ENCODE results near the gene CA5B. TPM values are rescaled to one million over a fixed set of nuclear protein-coding genes. Genes with fewer than 3 reads are reported as not detected.
A peak's percentile ranks its signal among the peaks of the same experiment; 100 is the strongest.
"Not testable (repeated sequence)": the region's sequence is repeated elsewhere in the genome, so short reads cannot be mapped to it uniquely, and the experiment has no call there.

Gene CA5B
- total and polyA plus RNA-seq, 4 donors = 3.0 to 46.4 (median 19.7) TPM

GRCh38 chrX:15758140-15758539, 20.1 kb downstream of the CA5B start:
- H3K27me3 ChIP-seq (ENCODE audit: control insufficient read depth in 1 of 2, insufficient read depth in 2 of 2, low read length in 1 of 2) = no peaks in the 10 kb centered on the region
- no peak overlapping the region for H3K4me3 ChIP-seq (ENCODE audit: low read length in 2 of 2)
- no peaks in the 10 kb centered on the region for H3K36me3 ChIP-seq (ENCODE audit: control insufficient read depth in 1 of 2, insufficient read depth in 2 of 2, low read length in 1 of 2)
- ATAC-seq (ENCODE audit: low FRiP score) (no peak), DNase-seq (no peak)
- intact Hi-C loops (cut with DNase I) = no loop called here
- H3K27ac ChIP-seq (ENCODE audit: low read depth in 1 of 2, low read length in 2 of 2) = no peak overlapping the region
- no peaks in the 10 kb centered on the region for H3K9me3 ChIP-seq (ENCODE audit: control insufficient read depth, low read length)
- 57 to 78% methylated on average over 4 of the region's 4 CpGs for WGBS, 2 donors
- no peaks in the 10 kb centered on the region for H3K4me1 ChIP-seq (ENCODE audit: control insufficient read depth in 1 of 2, insufficient read depth in 2 of 2, low read length in 2 of 2)

- H3K9me3 ChIP-seq (ENCODE audit: control insufficient read depth, low read length); H3K27me3 ChIP-seq (ENCODE audit: control insufficient read depth in 1 of 2, insufficient read depth in 2 of 2, low read length in 1 of 2); DNase-seq; ATAC-seq (ENCODE audit: low FRiP score); H3K36me3 ChIP-seq (ENCODE audit: control insufficient read depth in 1 of 2, insufficient read depth in 2 of 2, low read length in 1 of 2); H3K27ac ChIP-seq (ENCODE audit: low read depth in 1 of 2, low read length in 2 of 2); intact Hi-C loops (cut with DNase I); H3K4me1 ChIP-seq (ENCODE audit: control insufficient read depth in 1 of 2, insufficient read depth in 2 of 2, low read length in 2 of 2); H3K4me3 ChIP-seq (ENCODE audit: low read length in 2 of 2): not testable (repeated sequence)
- WGBS, 2 donors = 88 to 94% methylated on average over 6 of the region's 6 CpGs
Observed at GRCh38 chrX:15759886-15760285, 21.8 kb downstream of the CA5B start.

GRCh38 chrX:15761564-15762191, 23.6 kb downstream of the CA5B start:
- H3K27ac ChIP-seq (ENCODE audit: low read depth in 1 of 2, low read length in 2 of 2) = no peak overlapping the region
- intact Hi-C loops (cut with DNase I) = no loop called here
- H3K4me1 ChIP-seq (ENCODE audit: control insufficient read depth in 1 of 2, insufficient read depth in 2 of 2, low read length in 2 of 2) = no peaks in the 10 kb centered on the region
- H3K27me3 ChIP-seq (ENCODE audit: control insufficient read depth in 1 of 2, insufficient read depth in 2 of 2, low read length in 1 of 2) = no peaks in the 10 kb centered on the region
- no peak for DNase-seq
- H3K36me3 ChIP-seq (ENCODE audit: control insufficient read depth in 1 of 2, insufficient read depth in 2 of 2, low read length in 1 of 2) = no peaks in the 10 kb centered on the region
- WGBS, 2 donors = 82 to 86% methylated on average over 8 of the region's 8 CpGs
- ATAC-seq (ENCODE audit: low FRiP score) = no peak
- no peaks in the 10 kb centered on the region for H3K9me3 ChIP-seq (ENCODE audit: control insufficient read depth, low read length)
- H3K4me3 ChIP-seq (ENCODE audit: low read length in 2 of 2) = no peak overlapping the region

- intact Hi-C loops (cut with DNase I) = no loop called here
- Histone ChIP-seq H3K27ac (ENCODE audit: low read depth in 1 of 2, low read length in 2 of 2) (no peak overlapping the region), H3K36me3 (ENCODE audit: control insufficient read depth in 1 of 2, insufficient read depth in 2 of 2, low read length in 1 of 2) (no peaks in the 10 kb centered on the region), H3K27me3 (ENCODE audit: control insufficient read depth in 1 of 2, insufficient read depth in 2 of 2, low read length in 1 of 2) (no peaks in the 10 kb centered on the region), H3K9me3 (ENCODE audit: control insufficient read depth, low read length) (no peaks in the 10 kb centered on the region), H3K4me1 (ENCODE audit: control insufficient read depth in 1 of 2, insufficient read depth in 2 of 2, low read length in 2 of 2) (no peaks in the 10 kb centered on the region), H3K4me3 (ENCODE audit: low read length in 2 of 2) (no peak overlapping the region)
- DNase-seq (no peak), ATAC-seq (ENCODE audit: low FRiP score) (no peak)
- 62 to 80% methylated on average over 4 of the region's 4 CpGs for WGBS, 2 donors
Observed at GRCh38 chrX:15769300-15769954, 31.4 kb downstream of the CA5B start.

GRCh38 chrX:15781961-15782699, 44.1 kb downstream of the CA5B start:
- Histone ChIP-seq H3K4me3 (ENCODE audit: low read length in 2 of 2) (no peak overlapping the region), H3K27me3 (ENCODE audit: control insufficient read depth in 1 of 2, insufficient read depth in 2 of 2, low read length in 1 of 2) (no peaks in the 10 kb centered on the region), H3K4me1 (ENCODE audit: control insufficient read depth in 1 of 2, insufficient read depth in 2 of 2, low read length in 2 of 2) (no peaks in the 10 kb centered on the region), H3K27ac (ENCODE audit: low read depth in 1 of 2, low read length in 2 of 2) (no peak overlapping the region), H3K9me3 (ENCODE audit: control insufficient read depth, low read length) (no peaks in the 10 kb centered on the region), H3K36me3 (ENCODE audit: control insufficient read depth in 1 of 2, insufficient read depth in 2 of 2, low read length in 1 of 2) (peaks cover 0 to 2% of the 10 kb centered on the region in 2 donors)
- ATAC-seq (ENCODE audit: low FRiP score) (no peak), DNase-seq (no peak)
- 77 to 85% methylated on average over 13 of the region's 13 CpGs for WGBS, 2 donors
- intact Hi-C loops (cut with DNase I) = no loop called here

- no peak for DNase-seq
- Histone ChIP-seq H3K4me3 (ENCODE audit: low read length in 2 of 2) (no peak overlapping the region), H3K36me3 (ENCODE audit: control insufficient read depth in 1 of 2, insufficient read depth in 2 of 2, low read length in 1 of 2) (peaks cover 0 to 2% of the 10 kb centered on the region in 2 donors), H3K9me3 (ENCODE audit: control insufficient read depth, low read length) (no peaks in the 10 kb centered on the region), H3K4me1 (ENCODE audit: control insufficient read depth in 1 of 2, insufficient read depth in 2 of 2, low read length in 2 of 2) (no peaks in the 10 kb centered on the region), H3K27me3 (ENCODE audit: control insufficient read depth in 1 of 2, insufficient read depth in 2 of 2, low read length in 1 of 2) (no peaks in the 10 kb centered on the region), H3K27ac (ENCODE audit: low read depth in 1 of 2, low read length in 2 of 2) (no peak overlapping the region)
- 90 to 95% methylated on average over 3 of the region's 3 CpGs for WGBS, 2 donors
- intact Hi-C loops (cut with DNase I) = no loop called here
- ATAC-seq (ENCODE audit: low FRiP score) = no peak
Observed at GRCh38 chrX:15785176-15785750, 47.2 kb downstream of the CA5B start.

GRCh38 chrX:15786915-15787314, 48.8 kb downstream of the CA5B start:
- Histone ChIP-seq H3K36me3 (ENCODE audit: control insufficient read depth in 1 of 2, insufficient read depth in 2 of 2, low read length in 1 of 2) (peaks cover 0 to 2% of the 10 kb centered on the region in 2 donors), H3K4me1 (ENCODE audit: control insufficient read depth in 1 of 2, insufficient read depth in 2 of 2, low read length in 2 of 2) (no peaks in the 10 kb centered on the region)

GRCh38 chrX:15789979-15790768, 52.1 kb downstream of the CA5B start, which contains the start of gene ZRSR2:
Gene ZRSR2, plus strand, starts transcription at chrX:15790484. Its CDS starts 12 bp downstream, at chrX:15790496.
- Histone ChIP-seq H3K9me3 (ENCODE audit: control insufficient read depth, low read length) (no peaks in the 10 kb centered on the region), H3K4me1 (ENCODE audit: control insufficient read depth in 1 of 2, insufficient read depth in 2 of 2, low read length in 2 of 2) (no peaks in the 10 kb centered on the region), H3K36me3 (ENCODE audit: control insufficient read depth in 1 of 2, insufficient read depth in 2 of 2, low read length in 1 of 2) (no peaks in the 10 kb centered on the region), H3K27ac (ENCODE audit: low read depth in 1 of 2, low read length in 2 of 2) (peak within 1 kb of the TSS in 1 of 2 donors; percentile 72), H3K4me3 (ENCODE audit: low read length in 2 of 2) (peak within 1 kb of the TSS; percentile 62 to 70), H3K27me3 (ENCODE audit: control insufficient read depth in 1 of 2, insufficient read depth in 2 of 2, low read length in 1 of 2) (no peaks in the 10 kb centered on the region)
- peak; percentile 92 to 95 for DNase-seq
- ATAC-seq (ENCODE audit: low FRiP score) = peak; percentile 96
- intact Hi-C loops (cut with DNase I) = loop anchor here (5.0 kb wide), 3 partner anchors 62 to 113 kb away; partner anchors contain the start of gene AP1S2 (in 1 of the 2)
- 0 to 1% methylated on average over 54 to 55 of the region's 55 CpGs for WGBS, 2 donors

More at GRCh38 chrX:15786915-15787314, 48.8 kb downstream of the CA5B start:
- intact Hi-C loops (cut with DNase I) = no loop called here
- DNase-seq (no peak), ATAC-seq (ENCODE audit: low FRiP score) (no peak)
- no peaks in the 10 kb centered on the region for H3K9me3 ChIP-seq (ENCODE audit: control insufficient read depth, low read length)
- H3K27me3 ChIP-seq (ENCODE audit: control insufficient read depth in 1 of 2, insufficient read depth in 2 of 2, low read length in 1 of 2) = no peaks in the 10 kb centered on the region
- H3K4me3 ChIP-seq (ENCODE audit: low read length in 2 of 2) = no peak overlapping the region
- WGBS, 2 donors = 79 to 86% methylated on average over 3 of the region's 3 CpGs
- no peak overlapping the region for H3K27ac ChIP-seq (ENCODE audit: low read depth in 1 of 2, low read length in 2 of 2)

Measured in aorta (tissue), 5 donors.